Activated CD4-positive, alpha-beta memory T cell treated with anti-CD3 and anti-CD28 coated beads, Interleukin-2, amount 10 ng/mL, durations not matched to agents 7 days and 5 days (primary cell): ENCODE results near the gene ITGB1BP1. TPM values are rescaled to one million over a fixed set of nuclear protein-coding genes. Genes with fewer than 3 reads are reported as not detected.

Source experiments
- CTCF ChIA-PET: fragments of 350-600 bp; sonication (Branson Sonifier 250); formaldehyde crosslinking; loops from one replicate; lab custom pipeline; 2021; ENCODE audit warnings: antibody characterized with exemption, inconsistent platforms; lab: Charles Lee
- POLR2A ChIA-PET: fragments of 350-600 bp; sonication (Branson Sonifier 250); formaldehyde crosslinking; loops from one replicate; lab custom pipeline; 2021; ENCODE audit warnings: antibody characterized with exemption; lab: Charles Lee
- DNase-seq: peaks from one replicate; pipeline ENCODE4 v3.0.0-alpha.2; 2020
- H3K27ac Mint-ChIP-seq: one replicate; pipeline ENCODE4 v1.8.0; 2021; ENCODE audit warnings: mild to moderate bottlenecking, mixed read lengths
- H3K27me3 Mint-ChIP-seq: one replicate; pipeline ENCODE4 v1.8.0; 2021; ENCODE audit warnings: mixed read lengths
- H3K36me3 Mint-ChIP-seq: one replicate; pipeline ENCODE4 v1.8.0; 2021; ENCODE audit warnings: low read depth, mixed read lengths
- H3K4me1 Mint-ChIP-seq: one replicate; pipeline ENCODE4 v1.8.0; 2021; ENCODE audit warnings: mixed read lengths
- H3K4me3 Mint-ChIP-seq: one replicate; pipeline ENCODE4 v1.8.0; 2021; ENCODE audit warnings: mild to moderate bottlenecking, mixed read lengths
- H3K9me3 Mint-ChIP-seq: one replicate; pipeline ENCODE4 v1.8.0; 2021; ENCODE audit warnings: mixed read lengths
- total RNA-seq, 2 experiments: library from RNA; stranded (reverse); gene quantifications; one replicate each; pipeline ENCODE4 v1.2.3, GENCODE V29; 2021

Gene ITGB1BP1
- total RNA-seq, 2 experiments from 2014 or later: 112 to 119 TPM

GRCh38 chr2:9445089-9445488, 21.8 kb upstream of the ITGB1BP1 start:
- Mint-ChIP-seq H3K27ac (peak overlapping the region; percentile 73), H3K4me1 (peaks cover 22% of the 10 kb centered on the region), H3K27me3 (no peaks in the 10 kb centered on the region), H3K36me3 (peaks cover 47% of the 10 kb centered on the region), H3K9me3 (no peaks in the 10 kb centered on the region), H3K4me3 (peak overlapping the region; percentile 3)
- ChIA-PET POLR2A (interaction anchor here (0.6 to 1.2 kb wide), 5 partner anchors 22 to 37 kb away, joined by 3 to 5 read pairs (median 3); partner anchors contain the start of genes IAH1 and ITGB1BP1), CTCF (interaction anchor here (0.7 kb wide), 1 partner anchor 385 kb away, joined by 3 read pairs; no protein-coding TSS in a partner anchor)
- no peak for DNase-seq

DNA sequence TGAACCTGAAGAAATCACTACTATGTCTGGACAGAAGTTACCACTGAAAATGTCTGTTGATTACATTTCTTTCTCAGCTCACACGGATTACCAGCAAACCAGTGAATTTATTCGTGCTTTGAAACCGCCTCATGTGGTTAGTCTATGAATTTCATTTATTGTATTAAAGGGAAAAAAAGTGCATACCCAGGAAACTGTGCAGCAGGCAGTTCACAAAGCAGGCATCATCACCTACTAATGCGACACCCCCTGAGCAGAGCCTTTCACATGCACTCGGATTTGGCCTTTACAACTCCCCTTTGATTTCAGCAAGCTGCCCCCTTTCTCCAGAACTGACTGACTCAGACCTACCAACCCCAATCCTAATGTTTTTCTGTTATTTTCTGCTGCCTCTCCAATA, 20.2 kb upstream of the ITGB1BP1 start:
- POLR2A ChIA-PET: interaction anchor here (1.4 to 1.6 kb wide), 3 partner anchors 11 to 21 kb away, joined by 3 to 5 read pairs (median 3); partner anchors contain the start of gene ITGB1BP1
- no peak overlapping the region for H3K4me3 Mint-ChIP-seq
- CTCF ChIA-PET: interaction anchor here (1.0 kb wide), 1 partner anchor 12 kb away, joined by 5 read pairs; no protein-coding TSS in a partner anchor
- no peaks in the 10 kb centered on the region for H3K27me3 Mint-ChIP-seq
- DNase-seq: no peak
- H3K9me3 Mint-ChIP-seq: no peaks in the 10 kb centered on the region
- H3K27ac Mint-ChIP-seq: peak overlapping the region; percentile 4
- peaks cover 51% of the 10 kb centered on the region for H3K36me3 Mint-ChIP-seq
- peaks cover 22% of the 10 kb centered on the region for H3K4me1 Mint-ChIP-seq

DNA sequence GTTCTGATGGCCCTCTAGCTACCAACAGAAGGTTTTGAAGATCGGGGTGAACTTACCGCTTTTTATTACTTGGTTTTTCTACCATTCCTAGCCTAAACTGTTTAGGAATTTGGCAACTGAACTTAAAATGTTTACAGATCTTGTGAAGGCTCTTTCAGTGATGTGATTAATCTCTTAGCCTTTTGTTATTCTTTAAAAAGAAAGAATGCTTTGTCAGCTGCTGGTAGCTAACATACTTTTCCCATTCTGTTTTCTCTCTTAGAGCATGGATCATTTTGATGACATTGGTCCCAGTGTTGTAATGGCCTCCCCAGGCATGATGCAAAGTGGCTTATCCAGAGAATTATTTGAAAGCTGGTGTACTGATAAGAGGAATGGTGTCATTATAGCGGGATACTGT, 18.2 kb upstream of the ITGB1BP1 start:
- H3K9me3 Mint-ChIP-seq: no peaks in the 10 kb centered on the region
- no peak overlapping the region for H3K27ac Mint-ChIP-seq
- peaks cover 58% of the 10 kb centered on the region for H3K36me3 Mint-ChIP-seq
- no peak overlapping the region for H3K4me3 Mint-ChIP-seq
- no peaks in the 10 kb centered on the region for H3K27me3 Mint-ChIP-seq
- DNase-seq: no peak
- POLR2A ChIA-PET: interaction anchor here (1.3 kb wide), 1 partner anchor 17 kb away, joined by 3 read pairs; no protein-coding TSS in a partner anchor
- CTCF ChIA-PET: no interaction called here
- H3K4me1 Mint-ChIP-seq: peaks cover 22% of the 10 kb centered on the region

- no peaks in the 10 kb centered on the region for H3K9me3 Mint-ChIP-seq
- H3K27me3 Mint-ChIP-seq: no peaks in the 10 kb centered on the region
- ChIA-PET CTCF (no interaction called here), POLR2A (no interaction called here)
- H3K27ac Mint-ChIP-seq: no peak overlapping the region
- peaks cover 53% of the 10 kb centered on the region for H3K36me3 Mint-ChIP-seq
- peaks cover 15% of the 10 kb centered on the region for H3K4me1 Mint-ChIP-seq
- H3K4me3 Mint-ChIP-seq: no peak overlapping the region
- DNase-seq: no peak
These were observed 16.9 kb upstream of the ITGB1BP1 start for GRCh38 chr2:9440058-9440727.

DNA sequence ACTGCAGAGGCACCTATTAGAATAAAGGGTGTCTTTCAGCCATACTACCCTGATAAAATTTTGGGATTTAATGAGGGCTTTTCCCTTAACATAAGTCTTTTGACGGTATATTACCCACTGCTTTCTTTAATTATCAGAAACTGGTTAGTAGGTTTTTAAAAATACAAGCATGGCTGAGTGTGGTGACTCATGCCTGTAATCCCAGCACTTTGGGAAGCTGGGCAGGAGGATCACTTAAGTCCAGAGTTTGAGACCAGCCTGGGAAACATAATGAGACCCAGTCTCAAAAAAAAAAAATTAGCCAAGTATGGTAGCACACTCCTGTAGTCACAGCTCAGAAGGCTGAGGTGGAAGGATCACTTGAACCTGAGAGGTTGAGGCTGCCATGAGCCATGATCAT, 16.2 kb upstream of the ITGB1BP1 start:
- Mint-ChIP-seq H3K4me1 (peaks cover 10% of the 10 kb centered on the region), H3K27ac (no peak overlapping the region), H3K27me3 (no peaks in the 10 kb centered on the region), H3K4me3 (no peak overlapping the region), H3K9me3 (no peaks in the 10 kb centered on the region), H3K36me3 (peaks cover 55% of the 10 kb centered on the region)
- CTCF ChIA-PET: no interaction called here
- POLR2A ChIA-PET: no interaction called here
- no peak for DNase-seq

DNA sequence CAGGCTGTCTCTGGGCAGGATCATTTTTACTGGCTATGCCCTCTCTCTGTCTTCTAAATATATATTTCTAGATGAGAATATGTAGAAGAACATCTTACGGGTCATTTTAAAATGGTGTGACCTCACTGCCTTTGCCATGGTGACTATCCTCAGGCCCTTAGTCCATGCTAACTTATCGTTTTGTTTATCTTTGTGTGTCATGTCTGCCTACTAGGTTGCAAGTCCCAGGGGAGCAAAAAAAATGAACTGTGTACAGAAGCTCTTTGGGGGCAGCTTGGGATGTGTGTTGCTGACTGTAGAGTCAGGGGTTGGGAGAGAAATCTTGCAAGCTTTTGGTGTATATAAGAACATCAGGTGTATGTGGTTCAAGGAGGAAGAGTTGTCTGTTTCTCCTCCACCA, 11.2 kb upstream of the ITGB1BP1 start:
- H3K27me3 Mint-ChIP-seq: no peaks in the 10 kb centered on the region
- no peak overlapping the region for H3K4me3 Mint-ChIP-seq
- POLR2A ChIA-PET: interaction anchor here (1.1 to 1.2 kb wide), 2 partner anchors 10 to 12 kb away, joined by 3 to 5 read pairs; partner anchors contain the start of gene ITGB1BP1
- H3K27ac Mint-ChIP-seq: no peak overlapping the region
- H3K4me1 Mint-ChIP-seq: peaks cover 15% of the 10 kb centered on the region
- no peak for DNase-seq
- peaks cover 72% of the 10 kb centered on the region for H3K36me3 Mint-ChIP-seq
- CTCF ChIA-PET: no interaction called here
- no peaks in the 10 kb centered on the region for H3K9me3 Mint-ChIP-seq

DNA sequence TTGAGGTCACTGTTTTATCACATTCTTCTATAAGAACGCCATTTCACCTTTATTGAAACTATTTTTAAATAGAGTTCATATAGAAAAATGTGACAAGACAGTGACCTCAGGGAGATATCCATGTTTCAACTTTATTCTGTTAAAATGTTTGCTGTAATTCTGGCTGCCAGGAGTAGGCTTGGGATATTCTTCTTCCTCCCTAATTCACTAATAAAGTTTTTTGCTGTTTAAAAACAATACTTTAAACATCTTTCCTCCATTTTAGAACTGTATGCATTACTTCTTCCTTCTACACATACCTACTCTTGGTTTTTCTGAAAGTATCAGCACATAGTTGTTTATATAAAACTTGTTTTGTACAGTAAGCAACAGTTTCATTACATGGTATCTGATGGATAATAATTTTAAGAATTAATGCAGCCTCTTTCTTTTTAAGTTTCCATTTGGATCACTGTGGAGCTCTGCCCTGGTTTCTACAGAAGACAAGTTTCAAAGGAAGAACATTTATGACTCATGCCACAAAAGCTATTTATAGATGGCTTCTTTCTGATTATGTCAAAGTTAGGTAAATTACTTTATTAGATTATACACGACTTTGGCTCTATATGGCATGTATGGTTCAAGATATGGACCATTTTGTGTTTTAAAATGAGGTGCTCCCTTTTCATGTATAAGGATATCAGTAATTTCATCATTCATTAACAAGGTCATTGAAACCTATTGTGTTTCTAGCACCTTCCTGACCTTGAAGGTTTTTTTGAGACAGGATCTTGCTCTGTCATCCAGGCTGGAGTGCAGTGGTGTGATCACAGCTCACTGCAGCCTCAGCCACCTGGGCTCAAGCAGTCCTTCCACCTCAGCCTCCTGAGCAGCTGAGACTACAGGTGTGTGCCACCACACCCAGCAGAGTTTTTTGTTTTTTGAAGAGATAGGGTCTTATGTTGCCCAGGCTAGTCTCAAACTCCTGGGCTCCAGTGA, 7.3 kb upstream of the ITGB1BP1 start:
- ChIA-PET POLR2A (interaction anchor here (1.2 to 1.4 kb wide), 2 partner anchors 13 to 45 kb away, joined by 3 to 4 read pairs; no protein-coding TSS in a partner anchor), CTCF (interaction anchor here (0.7 to 1.0 kb wide), 2 partner anchors 12 to 628 kb away, joined by 3 to 4 read pairs; no protein-coding TSS in a partner anchor)
- H3K4me3 Mint-ChIP-seq: no peak overlapping the region
- peaks cover 18% of the 10 kb centered on the region for H3K4me1 Mint-ChIP-seq
- H3K27me3 Mint-ChIP-seq: no peaks in the 10 kb centered on the region
- no peak for DNase-seq
- H3K36me3 Mint-ChIP-seq: peaks cover 53% of the 10 kb centered on the region
- peak overlapping the region; percentile 78 for H3K27ac Mint-ChIP-seq
- H3K9me3 Mint-ChIP-seq: no peaks in the 10 kb centered on the region

DNA sequence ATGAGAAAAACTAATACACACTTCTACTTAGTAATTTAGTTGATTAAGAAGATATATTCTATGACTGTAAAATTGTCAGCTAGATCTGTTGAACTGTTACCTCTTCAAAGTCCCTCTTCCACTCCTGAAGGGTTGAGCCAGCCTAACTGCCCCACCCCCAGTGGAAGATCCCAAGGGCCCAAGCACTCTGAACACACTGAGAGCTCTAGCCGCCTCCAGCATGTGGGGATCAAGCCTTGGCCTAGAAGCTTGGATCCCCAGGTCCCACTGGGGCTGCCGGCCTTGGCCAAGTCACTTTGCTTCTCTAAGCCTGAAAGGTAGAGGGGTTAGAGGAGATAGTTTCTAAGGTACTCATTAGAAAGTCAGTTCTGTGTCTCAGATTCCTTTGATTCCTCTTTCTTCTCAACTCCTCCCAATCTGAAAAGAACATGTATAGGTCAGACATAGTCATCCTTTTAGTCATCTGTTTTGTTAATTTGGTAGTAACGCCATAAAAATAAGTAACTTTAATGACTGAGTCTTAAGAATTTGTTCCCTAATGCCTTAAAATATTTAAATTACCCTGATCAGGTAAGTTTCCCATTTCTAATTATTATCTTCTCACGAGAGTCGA, 5.7 kb upstream of the ITGB1BP1 start:
- H3K4me1 Mint-ChIP-seq: peaks cover 18% of the 10 kb centered on the region
- no peak overlapping the region for H3K4me3 Mint-ChIP-seq
- H3K27me3 Mint-ChIP-seq: no peaks in the 10 kb centered on the region
- POLR2A ChIA-PET: interaction anchor here (1.4 kb wide), 1 partner anchor 15 kb away, joined by 3 read pairs; no protein-coding TSS in a partner anchor
- H3K9me3 Mint-ChIP-seq: no peaks in the 10 kb centered on the region
- CTCF ChIA-PET: interaction anchor here (1.0 kb wide), 1 partner anchor 13 kb away, joined by 3 read pairs; no protein-coding TSS in a partner anchor
- H3K27ac Mint-ChIP-seq: no peak overlapping the region
- DNase-seq: no peak
- peaks cover 44% of the 10 kb centered on the region for H3K36me3 Mint-ChIP-seq

GRCh38 chr2:9424447-9425164, 1.3 kb upstream of the ITGB1BP1 start:
- no peak overlapping the region for H3K27ac Mint-ChIP-seq
- H3K9me3 Mint-ChIP-seq: no peaks in the 10 kb centered on the region
- ChIA-PET CTCF (no interaction called here), POLR2A (interaction anchor here (0.6 to 4.1 kb wide), 10 partner anchors 10 to 419 kb away, joined by 3 to 38 read pairs (median 4); partner anchors contain the start of genes ADAM17, IAH1, TAF1B and YWHAQ)
- H3K36me3 Mint-ChIP-seq: peaks cover 33% of the 10 kb centered on the region
- peaks cover 32% of the 10 kb centered on the region for H3K4me1 Mint-ChIP-seq
- H3K4me3 Mint-ChIP-seq: no peak overlapping the region
- H3K27me3 Mint-ChIP-seq: no peaks in the 10 kb centered on the region
- DNase-seq: no peak

- Mint-ChIP-seq H3K4me1 (peaks cover 39% of the 10 kb centered on the region), H3K9me3 (no peaks in the 10 kb centered on the region), H3K27me3 (no peaks in the 10 kb centered on the region), H3K36me3 (peaks cover 29% of the 10 kb centered on the region), H3K4me3 (no peak overlapping the region), H3K27ac (no peak overlapping the region)
- ChIA-PET CTCF (no interaction called here), POLR2A (interaction anchor here (0.6 to 4.1 kb wide), 13 partner anchors 18 to 880 kb away, joined by 3 to 38 read pairs (median 4); partner anchors contain the start of genes ADAM17, IAH1, TAF1B and YWHAQ)
- DNase-seq: peak; percentile 42
These were observed 569 bp upstream of the ITGB1BP1 start for GRCh38 chr2:9423922-9424272.

GRCh38 chr2:9422321-9423099, 818 bp downstream of the ITGB1BP1 start:
- Mint-ChIP-seq H3K4me1 (peaks cover 47% of the 10 kb centered on the region), H3K4me3 (no peak overlapping the region), H3K9me3 (no peaks in the 10 kb centered on the region), H3K27me3 (no peaks in the 10 kb centered on the region), H3K27ac (no peak overlapping the region), H3K36me3 (peaks cover 35% of the 10 kb centered on the region)
- DNase-seq: peak; percentile 67
- ChIA-PET CTCF (interaction anchor here (0.6 to 1.4 kb wide), 4 partner anchors 63 to 909 kb away, joined by 3 to 4 read pairs (median 3); no protein-coding TSS in a partner anchor), POLR2A (interaction anchor here (0.7 to 4.1 kb wide), 28 partner anchors 8 to 881 kb away, joined by 3 to 38 read pairs (median 4); partner anchors contain the start of genes ADAM17, IAH1, ID2 and TAF1B)
